Stimulated activated naive CD4-positive, alpha-beta T cell (primary cell): ENCODE data around the gene LIMK1.
A peak's percentile ranks its signal among the peaks of the same experiment; 100 is the strongest.

ENCODE experiments used
- DNase-seq, 6 experiments: peaks; one replicate each; lab custom pipeline; 2025; lab: John Stamatoyannopoulos, UW

The LIMK1 gene

DNA sequence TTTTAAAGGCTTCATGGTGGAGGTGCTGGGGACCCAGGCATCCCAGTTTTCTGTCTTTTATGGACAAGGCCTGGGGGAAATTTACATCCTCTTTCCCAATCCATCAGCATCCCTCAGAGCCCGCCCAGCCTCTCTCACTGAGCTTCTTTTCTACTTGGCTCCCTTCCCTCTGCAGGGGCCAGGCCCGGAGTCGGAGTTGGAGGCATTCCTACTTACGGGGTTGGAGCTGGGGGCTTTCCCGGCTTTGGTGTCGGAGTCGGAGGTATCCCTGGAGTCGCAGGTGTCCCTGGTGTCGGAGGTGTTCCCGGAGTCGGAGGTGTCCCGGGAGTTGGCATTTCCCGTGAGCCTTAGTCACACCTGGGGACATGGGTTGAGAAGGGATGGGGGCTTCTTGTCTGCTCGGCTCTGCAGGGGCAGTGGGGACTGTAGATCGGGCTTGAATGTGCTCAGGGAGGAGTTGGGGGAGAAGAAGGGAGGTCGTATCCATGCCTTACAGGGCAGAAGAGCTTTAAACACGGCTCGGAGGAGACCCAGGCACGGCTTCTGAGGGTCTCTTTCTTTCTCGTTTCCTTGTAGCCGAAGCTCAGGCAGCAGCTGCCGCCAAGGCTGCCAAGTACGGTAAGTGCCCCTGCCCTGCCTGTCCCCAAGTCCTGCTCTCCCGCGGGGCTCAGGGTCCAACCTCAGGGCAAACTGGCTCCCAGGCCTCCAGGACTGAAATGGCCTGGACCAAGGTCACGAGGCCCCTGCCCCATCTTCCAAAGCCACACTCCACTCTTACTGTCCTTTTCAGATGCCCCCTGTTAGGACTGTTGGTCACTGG, 27.3 kb upstream of the LIMK1 start:
- no peak for DNase-seq

DNA sequence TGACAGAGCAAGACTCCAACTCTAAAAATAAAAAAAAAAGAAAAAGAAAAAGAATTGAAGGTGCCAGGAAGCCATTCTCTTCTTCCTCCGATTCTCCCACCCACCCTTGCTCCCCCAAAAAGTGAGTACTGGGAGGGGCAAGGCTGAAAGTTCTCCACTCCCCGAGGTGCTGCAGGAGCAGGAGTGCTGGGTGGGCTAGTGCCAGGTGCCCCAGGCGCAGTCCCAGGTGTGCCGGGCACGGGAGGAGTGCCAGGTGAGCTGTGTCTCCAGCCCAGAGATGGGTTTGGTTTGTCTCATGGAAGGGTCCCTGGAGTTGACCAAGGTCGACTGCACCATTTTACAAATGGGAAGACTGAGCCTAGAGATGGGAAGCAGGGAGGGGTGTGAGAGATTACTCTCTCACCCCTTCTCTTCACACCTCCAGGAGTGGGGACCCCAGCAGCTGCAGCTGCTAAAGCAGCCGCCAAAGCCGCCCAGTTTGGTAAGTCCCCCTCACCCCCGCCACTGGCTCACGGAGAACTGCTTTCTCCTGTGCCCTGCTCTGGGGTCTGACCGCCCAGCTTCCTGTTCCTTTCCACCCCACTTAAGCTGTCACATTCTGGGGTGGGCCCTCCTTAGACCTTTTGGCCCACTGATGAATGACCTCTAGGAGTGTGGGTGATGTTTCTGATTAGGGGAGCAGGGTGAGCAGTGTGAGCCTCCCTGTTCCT, 26.2 kb upstream of the LIMK1 start:
- DNase-seq = no peak

DNA sequence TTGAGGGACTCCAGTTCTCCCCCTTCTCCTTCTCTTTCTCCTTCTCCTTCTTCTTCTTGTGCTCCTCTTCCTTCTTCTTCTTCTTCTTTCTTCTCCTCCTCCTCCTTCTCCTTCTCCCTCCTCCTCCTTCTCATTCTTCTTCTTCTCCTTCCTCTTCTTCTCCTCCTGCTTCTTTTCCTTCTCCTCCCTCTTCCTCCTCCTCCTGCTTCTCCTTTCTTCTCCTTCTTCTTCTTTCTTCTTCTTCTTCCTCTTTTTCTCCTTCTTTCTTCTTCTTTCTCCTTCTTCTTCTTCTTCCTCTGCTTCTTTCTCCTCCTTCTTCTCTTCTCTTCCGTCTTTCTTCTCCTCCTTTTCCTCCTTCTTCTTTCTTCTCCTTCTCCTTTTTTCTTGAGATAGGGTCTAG, 25.6 kb upstream of the LIMK1 start:
- no peak for DNase-seq

DNA sequence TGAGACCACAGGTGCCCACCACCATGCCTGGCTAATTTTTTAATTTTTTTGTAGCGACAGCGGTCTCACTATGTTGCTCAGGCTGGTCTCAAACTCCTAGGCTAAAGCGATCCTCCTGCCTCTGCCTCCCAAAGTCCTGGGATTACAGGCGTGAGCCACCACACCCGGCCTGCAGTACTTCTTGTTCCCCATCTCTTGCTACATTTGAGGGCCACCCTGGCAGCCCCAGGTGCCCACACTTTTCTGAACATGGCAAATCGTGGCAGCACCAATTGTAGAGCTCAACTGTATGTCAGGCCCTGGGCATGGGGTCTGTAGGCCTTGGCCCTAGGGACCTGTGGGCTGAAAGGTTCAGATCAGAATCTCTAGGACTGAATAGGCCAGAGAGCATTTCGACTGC, 25.1 kb upstream of the LIMK1 start:
- DNase-seq = no peak

DNA sequence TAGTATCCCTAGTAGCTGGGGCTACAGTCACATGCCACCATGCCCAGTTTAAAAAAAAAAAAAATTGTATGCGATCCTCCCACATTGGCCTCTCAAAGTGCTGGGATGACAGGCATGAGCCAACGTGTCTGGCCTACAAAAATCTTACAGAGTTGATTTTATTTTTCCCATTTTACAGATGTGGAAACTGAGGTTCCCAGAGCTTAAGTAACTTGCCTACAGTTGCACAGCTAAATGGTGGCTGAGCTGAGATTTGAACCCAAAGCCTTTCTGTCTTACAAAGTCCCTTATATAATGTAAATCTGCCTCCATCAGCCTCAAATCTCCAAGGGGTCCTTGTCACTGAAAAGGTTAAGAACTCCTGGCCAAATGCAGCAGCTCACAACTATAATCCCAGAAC, 24.6 kb upstream of the LIMK1 start:
- DNase-seq = no peak

DNA sequence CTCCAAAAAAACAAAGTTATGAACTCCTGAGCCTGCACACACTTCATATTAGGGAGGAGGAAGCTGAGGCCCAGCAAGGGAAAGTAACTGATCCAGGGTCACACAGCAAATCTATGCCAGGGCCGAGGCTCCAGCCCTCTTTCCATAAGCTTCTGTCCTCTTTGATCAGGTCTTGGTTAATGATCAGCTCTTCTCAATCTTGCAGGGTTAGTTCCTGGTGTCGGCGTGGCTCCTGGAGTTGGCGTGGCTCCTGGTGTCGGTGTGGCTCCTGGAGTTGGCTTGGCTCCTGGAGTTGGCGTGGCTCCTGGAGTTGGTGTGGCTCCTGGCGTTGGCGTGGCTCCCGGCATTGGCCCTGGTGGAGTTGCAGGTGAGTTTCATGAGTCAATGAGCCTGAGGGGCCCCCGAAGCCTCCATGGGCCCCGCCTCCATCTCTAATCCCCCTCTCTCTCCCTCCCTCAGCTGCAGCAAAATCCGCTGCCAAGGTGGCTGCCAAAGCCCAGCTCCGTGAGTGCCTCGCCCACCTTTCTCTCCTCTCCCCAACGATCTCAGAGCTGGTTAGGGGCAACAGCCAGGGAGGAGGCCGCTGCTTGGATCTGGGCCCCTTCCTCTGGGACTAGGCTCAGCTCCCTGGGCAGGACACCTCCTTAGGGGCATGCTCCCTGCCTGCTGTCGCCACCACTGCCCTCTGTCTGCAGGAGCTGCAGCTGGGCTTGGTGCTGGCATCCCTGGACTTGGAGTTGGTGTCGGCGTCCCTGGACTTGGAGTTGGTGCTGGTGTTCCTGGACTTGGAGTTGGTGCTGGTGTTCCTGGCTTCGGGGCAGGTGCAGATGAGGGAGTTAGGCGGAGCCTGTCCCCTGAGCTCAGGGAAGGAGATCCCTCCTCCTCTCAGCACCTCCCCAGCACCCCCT, 23.7 kb upstream of the LIMK1 start:
- DNase-seq = no peak

DNA sequence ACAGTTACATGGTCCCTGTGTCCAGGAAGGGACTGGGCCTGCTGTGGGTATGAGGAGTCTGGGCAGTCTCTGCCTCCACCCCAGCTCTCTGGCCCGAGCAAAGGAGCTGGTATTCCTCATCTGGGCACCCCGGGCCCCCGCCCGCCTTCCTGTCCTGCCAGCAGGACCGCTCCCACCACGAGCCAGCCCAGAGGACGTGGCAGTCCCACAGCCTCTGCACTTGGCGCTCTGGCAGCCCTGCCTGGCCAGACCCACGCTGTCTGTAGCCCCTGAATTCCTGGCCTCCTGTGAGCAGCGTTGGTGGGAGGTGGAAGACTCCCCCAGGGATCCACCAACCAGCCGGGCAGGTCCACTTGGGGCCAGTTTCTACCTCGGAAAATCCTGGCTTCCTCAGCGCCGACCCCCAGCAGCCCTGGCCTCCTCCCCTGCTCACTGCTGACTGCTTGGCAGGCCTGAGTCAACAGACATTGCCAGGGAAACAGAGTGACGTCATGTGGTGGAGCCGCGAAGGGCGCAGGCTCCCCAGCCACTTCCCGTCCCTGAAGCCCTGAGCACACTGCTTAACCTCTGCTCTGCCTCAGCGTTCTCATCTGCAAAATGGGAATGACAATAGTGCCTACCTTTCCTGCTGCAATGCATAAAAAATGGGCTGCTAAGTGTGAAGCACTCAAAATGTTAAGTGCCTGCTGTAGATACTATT, 21.6 kb upstream of the LIMK1 start:
- no peak for DNase-seq

DNA sequence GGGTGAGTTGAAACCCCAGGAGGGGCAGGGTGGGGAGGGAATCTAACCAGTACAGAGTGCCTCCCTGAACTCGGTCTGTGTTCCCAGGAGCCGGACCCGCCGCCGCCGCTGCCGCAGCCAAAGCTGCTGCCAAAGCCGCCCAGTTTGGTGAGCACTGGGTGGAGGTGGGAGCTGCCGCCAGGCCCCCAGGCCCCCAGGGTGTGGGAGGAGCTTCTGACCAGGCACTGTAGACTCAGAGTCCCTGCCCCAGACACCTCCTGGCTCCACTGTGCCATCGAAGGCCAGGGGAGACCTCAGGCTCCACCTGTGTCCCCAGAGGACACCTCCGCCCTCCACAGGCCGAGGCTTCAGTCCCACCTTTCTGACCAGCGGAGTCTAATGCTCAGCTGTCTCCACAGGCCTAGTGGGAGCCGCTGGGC, 20.4 kb upstream of the LIMK1 start:
- no peak for DNase-seq

DNA sequence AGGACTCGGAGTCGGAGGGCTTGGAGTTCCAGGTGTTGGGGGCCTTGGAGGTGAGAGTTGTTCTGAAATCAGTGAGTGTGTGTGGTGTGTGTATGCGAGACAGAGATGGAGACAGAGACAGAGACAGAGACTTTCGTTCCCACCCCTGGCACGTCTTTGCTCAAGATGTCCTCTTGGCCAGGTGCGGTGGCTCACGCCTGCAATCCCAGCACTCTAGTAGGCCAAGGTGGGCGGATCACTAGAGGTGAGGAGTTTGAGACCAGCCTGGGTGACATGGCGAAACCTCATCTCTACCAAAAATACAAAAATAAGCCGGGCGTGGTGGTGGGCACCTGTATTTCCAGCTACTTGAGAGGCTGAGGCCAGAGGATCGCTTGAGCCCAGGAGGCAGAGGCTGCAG, 20.0 kb upstream of the LIMK1 start:
- DNase-seq = no peak

DNA sequence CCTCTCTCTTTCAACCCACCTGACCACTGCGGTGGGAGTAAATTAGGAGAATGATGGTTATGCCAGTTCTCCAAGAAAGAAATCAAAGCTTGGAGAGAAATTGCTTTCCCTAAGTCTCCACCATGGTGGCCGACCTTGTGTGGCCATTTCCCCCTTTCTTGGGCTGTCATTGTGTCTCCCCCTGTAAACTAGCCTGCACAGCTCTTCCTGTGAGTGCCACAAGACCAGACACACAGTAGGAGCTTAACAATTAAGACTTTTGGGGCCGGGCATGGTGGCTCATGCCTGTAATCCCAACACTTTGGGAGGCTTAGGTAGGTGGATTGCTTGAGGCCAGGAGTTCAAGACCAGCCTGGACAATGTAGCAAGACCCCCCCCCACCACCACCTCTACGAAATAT, 18.9 kb upstream of the LIMK1 start:
- DNase-seq = no peak

DNA sequence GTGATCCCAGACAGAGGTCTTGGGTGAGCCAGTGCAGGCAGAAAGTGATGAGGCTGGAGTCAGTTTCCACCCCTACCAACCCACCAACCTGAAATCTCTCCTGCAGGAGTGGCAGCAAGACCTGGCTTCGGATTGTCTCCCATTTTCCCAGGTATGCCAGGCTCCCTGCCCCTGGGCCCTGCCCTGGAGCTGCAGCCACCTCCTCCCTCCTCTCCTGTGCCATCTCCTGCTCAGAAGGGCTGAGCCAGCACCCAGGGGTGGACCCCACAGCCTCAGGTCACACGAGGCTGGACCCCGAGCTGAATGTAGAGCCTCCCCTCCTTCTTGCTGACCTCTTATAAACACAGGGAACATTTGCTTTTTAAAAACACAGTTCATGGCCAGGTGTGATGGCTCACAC, 17.0 kb upstream of the LIMK1 start:
- no peak for DNase-seq

DNA sequence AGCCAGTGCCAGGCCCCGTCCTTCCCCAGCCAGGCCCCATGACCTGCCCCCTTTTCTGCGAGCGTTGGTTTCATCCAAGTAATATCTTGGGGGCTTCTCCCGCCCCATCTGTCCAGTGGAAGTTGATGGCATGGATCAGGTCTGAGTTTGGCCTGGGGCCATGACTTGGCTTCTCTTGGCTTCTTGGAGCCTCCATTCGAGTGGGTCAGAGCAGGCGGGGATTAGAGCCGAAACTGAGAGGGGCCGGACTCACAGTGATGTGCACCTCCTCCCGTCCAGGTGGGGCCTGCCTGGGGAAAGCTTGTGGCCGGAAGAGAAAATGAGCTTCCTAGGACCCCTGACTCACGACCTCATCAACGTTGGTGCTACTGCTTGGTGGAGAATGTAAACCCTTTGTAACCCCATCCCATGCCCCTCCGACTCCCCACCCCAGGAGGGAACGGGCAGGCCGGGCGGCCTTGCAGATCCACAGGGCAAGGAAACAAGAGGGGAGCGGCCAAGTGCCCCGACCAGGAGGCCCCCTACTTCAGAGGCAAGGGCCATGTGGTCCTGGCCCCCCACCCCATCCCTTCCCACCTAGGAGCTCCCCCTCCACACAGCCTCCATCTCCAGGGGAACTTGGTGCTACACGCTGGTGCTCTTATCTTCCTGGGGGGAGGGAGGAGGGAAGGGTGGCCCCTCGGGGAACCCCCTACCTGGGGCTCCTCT, 15.1 kb upstream of the LIMK1 start:
- no peak for DNase-seq

DNA sequence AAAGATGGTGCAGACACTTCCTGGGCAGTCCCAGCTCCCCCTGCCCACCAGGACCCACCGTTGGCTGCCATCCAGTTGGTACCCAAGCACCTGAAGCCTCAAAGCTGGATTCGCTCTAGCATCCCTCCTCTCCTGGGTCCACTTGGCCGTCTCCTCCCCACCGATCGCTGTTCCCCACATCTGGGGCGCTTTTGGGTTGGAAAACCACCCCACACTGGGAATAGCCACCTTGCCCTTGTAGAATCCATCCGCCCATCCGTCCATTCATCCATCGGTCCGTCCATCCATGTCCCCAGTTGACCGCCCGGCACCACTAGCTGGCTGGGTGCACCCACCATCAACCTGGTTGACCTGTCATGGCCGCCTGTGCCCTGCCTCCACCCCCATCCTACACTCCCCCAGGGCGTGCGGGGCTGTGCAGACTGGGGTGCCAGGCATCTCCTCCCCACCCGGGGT, 14.5 kb upstream of the LIMK1 start:
- no peak for DNase-seq

DNA sequence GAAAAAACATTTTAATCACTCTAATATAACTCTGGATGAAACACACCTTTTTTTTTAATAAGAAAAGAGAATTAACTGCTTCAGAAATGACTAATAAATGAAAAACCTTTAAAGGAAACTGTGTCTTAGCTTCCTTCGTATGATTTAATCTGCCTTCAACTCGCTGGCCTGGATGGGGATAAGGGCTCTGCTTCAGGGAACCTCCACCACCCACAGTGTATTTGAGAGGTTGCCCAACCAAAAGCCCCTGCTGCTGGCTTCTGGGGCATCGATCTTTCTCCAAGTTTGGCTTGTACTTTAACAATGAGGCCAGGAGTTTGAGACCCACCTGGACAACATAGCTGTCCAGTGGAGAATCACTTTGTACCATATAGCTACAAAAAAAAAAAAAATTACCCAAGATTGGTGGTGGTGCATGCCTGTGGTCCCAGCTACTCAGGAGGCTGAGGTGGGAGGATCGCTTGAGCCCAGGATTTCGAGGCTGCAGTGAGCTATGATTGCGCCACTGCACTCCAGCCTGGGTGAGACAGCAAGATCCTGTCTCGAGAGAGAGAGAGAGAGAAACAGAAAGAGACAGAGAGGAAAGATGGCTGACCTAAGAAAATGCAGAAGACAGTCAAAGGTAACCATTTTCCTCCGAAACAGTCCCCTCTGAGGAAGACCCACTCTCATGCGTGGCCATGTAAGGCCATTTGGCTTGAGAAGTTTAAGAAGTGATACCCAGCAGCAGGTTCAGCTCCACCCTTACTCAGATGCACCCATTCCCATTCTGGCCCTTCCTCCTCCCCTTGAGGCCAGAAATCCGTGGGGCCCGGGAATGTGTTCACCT, 13.6 kb upstream of the LIMK1 start:
- DNase-seq = no peak

DNA sequence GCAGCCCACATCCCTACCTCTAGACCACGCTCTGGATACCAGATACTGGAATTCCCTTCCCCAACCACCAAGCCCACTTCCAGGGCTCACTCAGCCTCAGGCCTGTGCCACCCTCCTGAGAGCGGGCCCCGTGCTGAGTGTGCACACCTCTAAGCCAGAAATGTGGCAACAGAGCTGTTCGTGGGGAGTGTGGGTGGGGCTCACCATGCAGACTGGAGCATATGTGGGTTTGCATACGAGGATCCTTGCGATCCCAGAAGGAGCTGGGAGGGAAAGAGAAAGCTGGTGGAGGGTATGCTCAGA, 13.0 kb upstream of the LIMK1 start:
- no peak for DNase-seq

DNA sequence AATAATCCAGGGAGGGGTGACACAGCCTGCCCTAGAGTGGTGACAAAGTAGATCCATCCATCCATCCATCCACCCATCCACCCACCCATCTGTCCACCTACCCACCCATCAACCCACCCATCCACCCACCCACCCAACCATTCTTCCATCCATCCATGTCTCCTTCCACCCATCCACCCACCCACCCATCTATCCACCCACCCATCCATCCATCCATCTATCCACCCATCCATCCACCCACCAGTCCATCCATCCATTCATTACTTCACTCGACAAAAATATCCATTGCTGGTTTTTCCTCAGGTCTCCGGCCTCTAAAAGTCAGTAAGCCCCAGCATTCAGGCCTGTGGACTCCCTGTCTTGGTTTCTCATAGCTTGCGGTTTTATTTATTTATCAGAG, 12.5 kb upstream of the LIMK1 start:
- DNase-seq = no peak

DNA sequence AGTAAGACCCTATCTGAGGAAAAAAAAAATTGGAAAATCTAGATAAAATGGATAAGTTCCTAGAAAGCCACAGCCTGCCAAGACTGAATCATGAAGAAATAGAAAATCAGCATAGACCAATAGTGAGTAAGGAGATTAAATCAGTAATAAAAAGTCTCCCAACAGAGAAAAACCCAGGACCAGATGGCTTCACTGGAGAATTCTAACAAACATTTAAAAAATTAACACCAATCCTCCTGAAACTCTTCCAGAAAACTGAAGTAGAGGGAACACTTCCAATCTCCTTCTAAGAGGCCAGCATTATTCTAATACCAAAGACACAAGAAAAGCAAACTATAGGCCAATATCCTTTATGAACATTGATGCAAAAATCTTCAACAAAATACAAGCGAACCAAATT, 8.8 kb upstream of the LIMK1 start:
- no peak for DNase-seq

DNA sequence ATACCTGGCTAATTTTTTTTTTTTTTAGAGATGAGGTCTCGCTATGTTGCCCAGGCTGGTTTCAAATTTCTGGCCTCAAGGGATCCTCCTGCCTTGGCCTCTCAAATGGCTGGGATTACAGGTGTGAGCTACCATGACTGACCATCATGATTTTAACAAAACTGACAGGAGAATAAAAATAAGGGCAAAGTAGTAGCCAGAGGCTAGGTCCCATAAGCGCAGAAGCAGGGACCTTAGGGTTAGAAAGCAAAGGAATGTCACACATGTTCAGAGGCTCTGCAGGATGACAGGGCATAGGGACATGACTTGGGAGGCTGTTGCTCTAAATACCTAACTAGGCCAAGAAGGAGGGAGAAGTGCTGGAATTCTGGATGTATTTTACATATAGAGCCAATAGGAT, 5.1 kb upstream of the LIMK1 start:
- DNase-seq = no peak

DNA sequence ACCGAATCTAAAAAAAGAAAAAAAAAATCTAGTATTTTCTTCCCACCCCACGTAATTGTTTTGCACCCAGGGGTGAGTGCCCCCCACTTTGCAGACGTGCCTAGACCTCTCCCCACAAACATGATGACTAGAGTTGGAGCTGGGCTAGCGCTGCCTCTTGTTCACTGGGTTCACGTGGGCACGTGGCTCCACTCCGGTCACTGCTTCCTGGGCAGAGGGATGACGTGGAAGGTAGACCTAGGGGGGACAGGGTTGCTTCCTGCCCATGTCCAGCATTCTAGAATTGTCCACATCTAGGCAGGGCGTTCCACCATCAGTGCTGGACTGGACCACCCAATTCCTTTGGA, 861 bp upstream of the LIMK1 start:
- DNase-seq = no peak

DNA sequence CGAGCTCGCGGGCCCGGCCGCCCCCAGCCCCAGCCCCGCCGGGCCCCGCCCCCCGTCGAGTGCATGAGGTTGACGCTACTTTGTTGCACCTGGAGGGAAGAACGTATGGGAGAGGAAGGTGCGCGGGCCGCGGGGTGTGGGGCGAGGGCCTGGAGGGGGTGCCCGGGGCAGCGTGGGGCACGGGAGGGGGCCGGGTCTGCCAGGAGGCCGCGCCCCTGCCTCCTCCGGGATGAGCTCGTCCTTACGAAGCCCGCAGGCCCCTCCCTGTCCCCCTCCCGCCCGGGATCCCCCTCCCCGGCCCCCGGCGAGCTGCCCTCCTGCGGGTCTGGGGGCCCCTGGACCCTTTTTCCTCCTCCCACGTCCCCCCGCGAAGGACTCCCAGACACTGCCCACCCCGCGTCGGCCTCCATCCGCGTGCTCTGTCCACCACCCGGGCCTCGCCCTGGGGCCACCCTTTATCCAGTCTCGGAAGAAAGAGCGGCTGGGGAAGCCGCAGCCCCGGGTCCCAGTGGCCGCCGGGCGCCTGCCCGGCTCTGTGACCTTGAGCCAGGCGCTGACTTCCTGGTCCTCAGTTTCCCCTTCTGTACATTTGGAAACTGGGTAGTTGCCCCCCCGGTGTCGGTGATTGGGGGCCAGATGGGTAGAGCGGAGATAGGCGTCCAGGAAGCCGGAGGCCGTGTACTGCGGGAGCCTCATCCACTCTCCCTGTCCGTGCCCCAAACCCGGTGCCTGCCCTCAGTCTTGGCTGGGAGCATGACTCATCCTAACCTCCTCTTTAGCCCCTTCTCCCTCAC, 521 bp downstream of the LIMK1 start:
- peak in 3 of 6 experiments; percentile 60 to 77 (median 67) for DNase-seq
